ENCODE data around the gene TMEM164. TPM values are rescaled to one million over a fixed set of nuclear protein-coding genes. Genes with fewer than 3 reads are reported as not detected.

TMEM164 gene
- total and polyA plus RNA-seq, 2 of the 4 experiments (the other 2 are of a cell fraction), result 6.3 to 7.1 TPM

DNA sequence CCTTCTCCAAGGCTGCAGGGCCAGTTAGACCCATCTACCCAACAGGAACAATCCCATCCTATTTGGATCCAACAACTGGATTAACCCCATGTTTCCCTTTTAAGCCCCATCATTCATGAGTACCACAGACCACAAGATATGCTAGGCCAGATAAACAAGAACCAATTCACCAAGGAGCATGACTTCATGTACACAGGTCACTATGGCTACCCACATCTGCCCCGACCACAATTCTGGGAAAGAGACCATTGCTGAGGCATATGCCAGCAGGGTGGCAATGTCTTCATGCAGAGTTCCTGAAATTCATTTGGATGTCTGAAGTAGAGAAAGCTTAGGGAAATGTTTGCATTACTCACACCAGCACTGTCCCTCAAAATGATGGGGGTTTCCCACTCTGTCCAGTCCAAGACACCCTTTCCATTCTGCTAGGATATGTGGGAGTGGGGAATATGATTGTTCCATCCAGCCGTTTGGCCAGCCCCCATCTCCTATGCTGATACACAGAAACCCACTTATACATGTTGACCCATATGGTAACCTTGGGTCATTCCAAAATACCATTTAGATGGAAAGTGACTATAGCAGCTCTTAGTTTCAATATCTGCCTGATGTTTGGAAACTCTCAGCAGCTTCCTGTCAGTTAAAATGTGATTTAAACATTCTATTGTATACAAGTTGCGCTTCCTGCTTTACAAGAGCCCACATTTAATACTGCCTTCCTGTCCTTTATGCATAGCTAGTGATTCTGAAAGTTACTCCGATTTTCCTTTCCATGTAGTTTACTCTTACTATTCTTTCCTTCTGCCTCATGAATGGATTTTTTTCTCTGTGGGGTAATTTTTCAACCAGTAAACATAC lies 186.0 kb downstream of the TMEM164 start:
- H2AK9ac ChIP-seq (replicated peaks; ENCODE audit: low read depth, low read length, poor library complexity), result no peak overlapping the region
- H3K23ac ChIP-seq (ENCODE audit: low read depth, low read length), result 0 out of 2 replicates have a peak overlapping the region, but pooled peaks have one; percentile 0
- no peak overlapping the region for H4K8ac ChIP-seq (ENCODE audit: low read depth in 2 of 2, low read length in 2 of 2)
- no CpG with 5 or more reads among the region's 4 CpGs for WGBS, 2 experiments (ENCODE audit: extremely low coverage in 2 of 2, insufficient read length in 1 of 2)
- no peak overlapping the region for H2BK5ac ChIP-seq (ENCODE audit: low read depth, low read length, poor library complexity, severe bottlenecking)
- no peak overlapping the region for H3K9ac ChIP-seq (ENCODE audit: low read depth, low read length)
- H3K4me2 ChIP-seq (ENCODE audit: low read depth, low read length), result no peak overlapping the region
- H2AK5ac ChIP-seq (ENCODE audit: low read depth, low read length), result no peak overlapping the region
- no peaks in the 10 kb centered on the region for H4K20me1 ChIP-seq (ENCODE audit: insufficient read depth, low read length)
- H2BK120ac ChIP-seq (ENCODE audit: low read depth, low read length), result no peak overlapping the region; the same call in 1 of the 2 replicates
- intact Hi-C loops (cut with micrococcal nuclease), result no loop called here
- H4K5ac ChIP-seq (ENCODE audit: low read depth, low read length), result no peak overlapping the region
- no peak overlapping the region for H3K18ac ChIP-seq (ENCODE audit: low read depth, low read length)
- no peak for TF ChIP-seq CHD1 (IDR thresholded peaks at IDR 0.05; ENCODE audit: low read depth, low read length)
- TF ChIP-seq, protein P1, sequence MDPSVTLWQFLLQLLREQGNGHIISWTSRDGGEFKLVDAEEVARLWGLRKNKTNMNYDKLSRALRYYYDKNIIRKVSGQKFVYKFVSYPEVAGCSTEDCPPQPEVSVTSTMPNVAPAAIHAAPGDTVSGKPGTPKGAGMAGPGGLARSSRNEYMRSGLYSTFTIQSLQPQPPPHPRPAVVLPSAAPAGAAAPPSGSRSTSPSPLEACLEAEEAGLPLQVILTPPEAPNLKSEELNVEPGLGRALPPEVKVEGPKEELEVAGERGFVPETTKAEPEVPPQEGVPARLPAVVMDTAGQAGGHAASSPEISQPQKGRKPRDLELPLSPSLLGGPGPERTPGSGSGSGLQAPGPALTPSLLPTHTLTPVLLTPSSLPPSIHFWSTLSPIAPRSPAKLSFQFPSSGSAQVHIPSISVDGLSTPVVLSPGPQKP (IDR thresholded peaks at IDR 0.05; ENCODE audit: borderline replicate concordance, low read depth, low read length), result no peak
- no peak for TF ChIP-seq MAFK (IDR thresholded peaks at IDR 0.05; ENCODE audit: low read depth, low read length)
- TF ChIP-seq RAD21 (IDR thresholded peaks at IDR 0.05; ENCODE audit: low read length), result no peak
- TF ChIP-seq NFE2L2 (IDR thresholded peaks at IDR 0.05; ENCODE audit: low read depth, low read length), result no peak
- no peak for TF ChIP-seq BHLHE40 (IDR thresholded peaks at IDR 0.05; ENCODE audit: low read depth, low read length)
- TF ChIP-seq POLR2A (IDR thresholded peaks at IDR 0.05; ENCODE audit: low read depth, low read length), result no peak
- TF ChIP-seq RFX5 (IDR thresholded peaks at IDR 0.05; ENCODE audit: low read depth, low read length), result no peak
- TF ChIP-seq, protein P2, sequence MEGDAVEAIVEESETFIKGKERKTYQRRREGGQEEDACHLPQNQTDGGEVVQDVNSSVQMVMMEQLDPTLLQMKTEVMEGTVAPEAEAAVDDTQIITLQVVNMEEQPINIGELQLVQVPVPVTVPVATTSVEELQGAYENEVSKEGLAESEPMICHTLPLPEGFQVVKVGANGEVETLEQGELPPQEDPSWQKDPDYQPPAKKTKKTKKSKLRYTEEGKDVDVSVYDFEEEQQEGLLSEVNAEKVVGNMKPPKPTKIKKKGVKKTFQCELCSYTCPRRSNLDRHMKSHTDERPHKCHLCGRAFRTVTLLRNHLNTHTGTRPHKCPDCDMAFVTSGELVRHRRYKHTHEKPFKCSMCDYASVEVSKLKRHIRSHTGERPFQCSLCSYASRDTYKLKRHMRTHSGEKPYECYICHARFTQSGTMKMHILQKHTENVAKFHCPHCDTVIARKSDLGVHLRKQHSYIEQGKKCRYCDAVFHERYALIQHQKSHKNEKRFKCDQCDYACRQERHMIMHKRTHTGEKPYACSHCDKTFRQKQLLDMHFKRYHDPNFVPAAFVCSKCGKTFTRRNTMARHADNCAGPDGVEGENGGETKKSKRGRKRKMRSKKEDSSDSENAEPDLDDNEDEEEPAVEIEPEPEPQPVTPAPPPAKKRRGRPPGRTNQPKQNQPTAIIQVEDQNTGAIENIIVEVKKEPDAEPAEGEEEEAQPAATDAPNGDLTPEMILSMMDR (conservative IDR thresholded peaks at IDR 0.05; ENCODE audit: low read depth, low read length), result no peak
- no peak for TF ChIP-seq RCOR1 (IDR thresholded peaks at IDR 0.05; ENCODE audit: insufficient replicate concordance, low read length)
- H3K4ac ChIP-seq (ENCODE audit: low read depth, low read length), result no peak overlapping the region; the same call in 1 of the 2 replicates
- dilution Hi-C loops (cut with HindIII; ENCODE audit: low sequenced_read_pairs, unreplicated experiment), result no loop called here
- H3K14ac ChIP-seq (replicated peaks; ENCODE audit: low read depth, low read length), result no peak overlapping the region
- peaks cover 0 to 4% of the 10 kb centered on the region in 2 experiments; a peak in 2 of 4 replicates for H3K79me1 ChIP-seq (ENCODE audit: low read depth in 1 of 2, low read length in 2 of 2)
- in situ Hi-C loops (cut with MboI; ENCODE audit: low sequenced_read_pairs), result no loop called here
- ChIA-PET CTCF (no interaction called here), POLR2A (ENCODE audit: unreplicated experiment) (no interaction called here)
- no peak overlapping the region for H3K4me3 ChIP-seq (ENCODE audit: insufficient read depth, low read depth, low read length)
- DNase-seq (peak; percentile 30), ATAC-seq (ENCODE audit: low read depth) (peak; percentile 44)
- no peak overlapping the region for H3K56ac ChIP-seq (ENCODE audit: extremely low read depth, insufficient read depth, low read length)
- 0 out of 2 replicates have a peak, but pooled peaks cover 1% of the 10 kb centered on the region for H3K36me3 ChIP-seq (ENCODE audit: control insufficient read depth, insufficient read depth, low read length)
- 0 out of 2 replicates have a peak, but pooled peaks cover 2% of the 10 kb centered on the region for H3K9me3 ChIP-seq (ENCODE audit: control insufficient read depth, insufficient read depth, low read length)
- H3K4me1 ChIP-seq (ENCODE audit: control insufficient read depth, insufficient read depth, low read length), result no peaks in the 10 kb centered on the region
- H3K27me3 ChIP-seq (ENCODE audit: control insufficient read depth, insufficient read depth, low read length), result no peaks in the 10 kb centered on the region; the same call in 1 of the 2 replicates
- no peak overlapping the region for H4K91ac ChIP-seq (ENCODE audit: insufficient read depth, low read depth, low read length)
- H3K27ac ChIP-seq (ENCODE audit: insufficient read depth, low read length), result no peak overlapping the region
- no TSS peak for BruUV-seq (replicated peaks)
- no peak overlapping the region for H2AFZ ChIP-seq (replicated peaks; ENCODE audit: low read length, poor library complexity)
- no peak overlapping the region for H2BK20ac ChIP-seq (ENCODE audit: low read depth, low read length)
- no peaks in the 10 kb centered on the region for H3K9me1 ChIP-seq (ENCODE audit: insufficient read depth, low read length)
- H2BK15ac ChIP-seq (ENCODE audit: low read depth, low read length), result no peak overlapping the region

Data from IMR-90 (cell line).